Activated naive CD8-positive, alpha-beta T cell treated with anti-CD3 and anti-CD28 coated beads for 36 hours (primary cell): ENCODE results near the gene SEC14L5. TPM values are rescaled to one million over a fixed set of nuclear protein-coding genes. Genes with fewer than 3 reads are reported as not detected.

Experiments
- DNase-seq: peaks from one replicate; pipeline ENCODE4 v3.0.0; 2021
- H3K27ac Mint-ChIP-seq: one replicate; pipeline ENCODE4 v1.8.0; 2022; ENCODE audit warnings: mild to moderate bottlenecking, moderate library complexity, mixed read lengths
- H3K27me3 Mint-ChIP-seq: one replicate; pipeline ENCODE4 v1.8.0; 2022; ENCODE audit warnings: mild to moderate bottlenecking, mixed read lengths
- H3K36me3 Mint-ChIP-seq: one replicate; pipeline ENCODE4 v1.8.0; 2021; ENCODE audit warnings: mild to moderate bottlenecking, mixed read lengths
- H3K4me1 Mint-ChIP-seq: one replicate; pipeline ENCODE4 v1.8.0; 2021; ENCODE audit warnings: mixed read lengths
- H3K4me3 Mint-ChIP-seq: one replicate; pipeline ENCODE4 v1.8.0; 2022; ENCODE audit warnings: mild to moderate bottlenecking, moderate library complexity, mixed read lengths
- H3K9me3 Mint-ChIP-seq: one replicate; pipeline ENCODE4 v1.8.0; 2022; ENCODE audit warnings: mixed read lengths
- total RNA-seq, 2 experiments: library from RNA; stranded (reverse); gene quantifications; one replicate each; pipeline ENCODE4 v1.2.3, GENCODE V29; 2021

SEC14L5 gene
- total RNA-seq = under 1 TPM; 0.04 to 0.10 TPM

GRCh38 chr16:4957720-4958509 is at the start of gene SEC14L5:
SEC14L5 (plus strand) TSS chr16:4958330; CDS start chr16:4959324, 994 bp downstream.
- H3K4me3 Mint-ChIP-seq = peak within 1 kb of the TSS; percentile 84
- H3K27me3 Mint-ChIP-seq = peaks cover 57% of the 10 kb centered on the region
- H3K27ac Mint-ChIP-seq = no peak within 1 kb of the TSS
- no peaks in the 10 kb centered on the region for H3K36me3 Mint-ChIP-seq
- H3K4me1 Mint-ChIP-seq = peaks cover 15% of the 10 kb centered on the region
- no peaks in the 10 kb centered on the region for H3K9me3 Mint-ChIP-seq
- DNase-seq = peak; percentile 88

GRCh38 chr16:4908854-4909401 is 49.2 kb upstream of the SEC14L5 start:
- no peak overlapping the region for H3K4me3 Mint-ChIP-seq
- H3K9me3 Mint-ChIP-seq = no peaks in the 10 kb centered on the region
- H3K36me3 Mint-ChIP-seq = no peaks in the 10 kb centered on the region
- no peak for DNase-seq
- peaks cover 12% of the 10 kb centered on the region for H3K27me3 Mint-ChIP-seq
- H3K4me1 Mint-ChIP-seq = no peaks in the 10 kb centered on the region
- no peak overlapping the region for H3K27ac Mint-ChIP-seq

GRCh38 chr16:4909825-4910224 is 48.3 kb upstream of the SEC14L5 start:
- DNase-seq = no peak
- Mint-ChIP-seq H3K27ac (no peak overlapping the region), H3K4me3 (no peak overlapping the region), H3K36me3 (no peaks in the 10 kb centered on the region), H3K9me3 (no peaks in the 10 kb centered on the region), H3K4me1 (no peaks in the 10 kb centered on the region), H3K27me3 (peaks cover 9% of the 10 kb centered on the region)

- no peaks in the 10 kb centered on the region for H3K9me3 Mint-ChIP-seq
- no peak overlapping the region for H3K27ac Mint-ChIP-seq
- peaks cover 4% of the 10 kb centered on the region for H3K27me3 Mint-ChIP-seq
- no peaks in the 10 kb centered on the region for H3K36me3 Mint-ChIP-seq
- no peak overlapping the region for H3K4me3 Mint-ChIP-seq
- DNase-seq = no peak
- H3K4me1 Mint-ChIP-seq = no peaks in the 10 kb centered on the region
These were observed 47.3 kb upstream of the SEC14L5 start for GRCh38 chr16:4910828-4911227.

- Mint-ChIP-seq H3K4me1 (no peaks in the 10 kb centered on the region), H3K9me3 (no peaks in the 10 kb centered on the region), H3K27me3 (no peaks in the 10 kb centered on the region), H3K4me3 (no peak overlapping the region), H3K27ac (no peak overlapping the region), H3K36me3 (no peaks in the 10 kb centered on the region)
- no peak for DNase-seq
These were observed 46.2 kb upstream of the SEC14L5 start for GRCh38 chr16:4911970-4912386.

GRCh38 chr16:4913130-4913773 is 44.9 kb upstream of the SEC14L5 start:
- DNase-seq = no peak
- no peaks in the 10 kb centered on the region for H3K36me3 Mint-ChIP-seq
- H3K27me3 Mint-ChIP-seq = no peaks in the 10 kb centered on the region
- no peak overlapping the region for H3K27ac Mint-ChIP-seq
- H3K9me3 Mint-ChIP-seq = no peaks in the 10 kb centered on the region
- H3K4me1 Mint-ChIP-seq = no peaks in the 10 kb centered on the region
- H3K4me3 Mint-ChIP-seq = no peak overlapping the region

- Mint-ChIP-seq H3K27me3 (no peaks in the 10 kb centered on the region), H3K27ac (no peak overlapping the region), H3K4me1 (no peaks in the 10 kb centered on the region), H3K9me3 (no peaks in the 10 kb centered on the region), H3K36me3 (no peaks in the 10 kb centered on the region), H3K4me3 (no peak overlapping the region)
- DNase-seq = no peak
These were observed 44.2 kb upstream of the SEC14L5 start for GRCh38 chr16:4913774-4914525.

GRCh38 chr16:4914528-4915225 is 43.5 kb upstream of the SEC14L5 start:
- no peaks in the 10 kb centered on the region for H3K27me3 Mint-ChIP-seq
- H3K36me3 Mint-ChIP-seq = no peaks in the 10 kb centered on the region
- no peaks in the 10 kb centered on the region for H3K4me1 Mint-ChIP-seq
- no peak overlapping the region for H3K27ac Mint-ChIP-seq
- no peak overlapping the region for H3K4me3 Mint-ChIP-seq
- DNase-seq = no peak
- no peaks in the 10 kb centered on the region for H3K9me3 Mint-ChIP-seq

GRCh38 chr16:4915226-4915761 is 42.8 kb upstream of the SEC14L5 start:
- H3K36me3 Mint-ChIP-seq = no peaks in the 10 kb centered on the region
- H3K4me1 Mint-ChIP-seq = no peaks in the 10 kb centered on the region
- no peak overlapping the region for H3K4me3 Mint-ChIP-seq
- no peaks in the 10 kb centered on the region for H3K9me3 Mint-ChIP-seq
- no peak overlapping the region for H3K27ac Mint-ChIP-seq
- DNase-seq = no peak
- H3K27me3 Mint-ChIP-seq = no peaks in the 10 kb centered on the region

GRCh38 chr16:4917117-4917516 is 41.0 kb upstream of the SEC14L5 start:
- no peak overlapping the region for H3K4me3 Mint-ChIP-seq
- H3K4me1 Mint-ChIP-seq = no peaks in the 10 kb centered on the region
- no peak for DNase-seq
- no peaks in the 10 kb centered on the region for H3K36me3 Mint-ChIP-seq
- no peak overlapping the region for H3K27ac Mint-ChIP-seq
- H3K27me3 Mint-ChIP-seq = no peaks in the 10 kb centered on the region
- no peaks in the 10 kb centered on the region for H3K9me3 Mint-ChIP-seq

- Mint-ChIP-seq H3K9me3 (no peaks in the 10 kb centered on the region), H3K27ac (no peak overlapping the region), H3K4me3 (no peak overlapping the region), H3K27me3 (no peaks in the 10 kb centered on the region), H3K4me1 (no peaks in the 10 kb centered on the region), H3K36me3 (no peaks in the 10 kb centered on the region)
- DNase-seq = no peak
These were observed 39.3 kb upstream of the SEC14L5 start for GRCh38 chr16:4918781-4919251.

- DNase-seq = no peak
- Mint-ChIP-seq H3K27ac (no peak overlapping the region), H3K4me3 (no peak overlapping the region), H3K36me3 (no peaks in the 10 kb centered on the region), H3K9me3 (peaks cover 2% of the 10 kb centered on the region), H3K27me3 (no peaks in the 10 kb centered on the region), H3K4me1 (no peaks in the 10 kb centered on the region)
These were observed 37.3 kb upstream of the SEC14L5 start for GRCh38 chr16:4920826-4921225.

GRCh38 chr16:4922721-4923342 is 35.3 kb upstream of the SEC14L5 start:
- Mint-ChIP-seq H3K4me3 (no peak overlapping the region), H3K27me3 (no peaks in the 10 kb centered on the region), H3K9me3 (peaks cover 11% of the 10 kb centered on the region)

GRCh38 chr16:4923853-4924252 is 34.3 kb upstream of the SEC14L5 start:
- Mint-ChIP-seq H3K9me3 (peaks cover 11% of the 10 kb centered on the region), H3K27me3 (no peaks in the 10 kb centered on the region), H3K4me3 (no peak overlapping the region), H3K4me1 (no peaks in the 10 kb centered on the region), H3K27ac (no peak overlapping the region), H3K36me3 (peaks cover 3% of the 10 kb centered on the region)
- DNase-seq = no peak

More at GRCh38 chr16:4922721-4923342, 35.3 kb upstream of the SEC14L5 start:
- Mint-ChIP-seq H3K36me3 (peaks cover 3% of the 10 kb centered on the region), H3K27ac (no peak overlapping the region), H3K4me1 (no peaks in the 10 kb centered on the region)
- DNase-seq = no peak
